HL-60 (cell line): Measurements from ENCODE around the gene SYNGAP1.

Experiments used
- DNase-seq, 2 experiments: peaks; one replicate each; pipeline ENCODE4 v3.0.0-alpha.2; 2010 to 2020; ENCODE audit warnings: low read depth in 1 of 2, low spot score in 1 of 2
- H3K27ac ChIP-seq: fragments of 250-450 bp; sonication (Bioruptor Pico); replicated peaks from 2 replicates; pipeline ENCODE4 v1.5.1; 2020; ENCODE audit warnings: mild to moderate bottlenecking, moderate library complexity
- H3K27me3 ChIP-seq: fragments of 250-450 bp; sonication (Bioruptor Pico); 2 replicates; pipeline ENCODE4 v1.5.1; 2021; ENCODE audit warnings: mild to moderate bottlenecking, moderate library complexity; ENCODE audit not compliant: insufficient read depth, poor library complexity, severe bottlenecking
- H3K4me3 ChIP-seq: replicated peaks from 2 replicates; pipeline ENCODE4 v1.5.1; 2011; ENCODE audit warnings: mild to moderate bottlenecking, control low read depth, low read length; ENCODE audit not compliant: insufficient read depth
- GABPA ChIP-seq: IDR thresholded peaks from 2 replicates; pipeline ENCODE4 v1.6.1; 2012; ENCODE audit warnings: low read depth
- POLR2AphosphoS5 ChIP-seq: IDR thresholded peaks from 2 replicates; pipeline ENCODE4 v1.6.1; 2012; ENCODE audit warnings: low read depth
- REST ChIP-seq: IDR thresholded peaks from 2 replicates; pipeline ENCODE4 v1.6.1; 2012; ENCODE audit warnings: low read depth; ENCODE audit not compliant: insufficient replicate concordance
- SPI1 ChIP-seq: IDR thresholded peaks from 2 replicates; pipeline ENCODE4 v1.6.1; 2012; ENCODE audit warnings: low read depth, mild to moderate bottlenecking, borderline replicate concordance
- TF ChIP-seq, protein P1 (sequence below): IDR thresholded peaks from one replicate; pipeline ENCODE4 v1.5.1; 2011; ENCODE audit warnings: low read length, control low read depth, inconsistent platforms; ENCODE audit not compliant: insufficient read depth

The SYNGAP1 gene

GRCh38 chr6:33492093-33492492 lies 72.2 kb downstream of the SYNGAP1 start:
- Histone ChIP-seq H3K4me3 (no peak overlapping the region), H3K27me3 (no peaks in the 10 kb centered on the region), H3K27ac (no peak overlapping the region)
- TF ChIP-seq, protein P1, sequence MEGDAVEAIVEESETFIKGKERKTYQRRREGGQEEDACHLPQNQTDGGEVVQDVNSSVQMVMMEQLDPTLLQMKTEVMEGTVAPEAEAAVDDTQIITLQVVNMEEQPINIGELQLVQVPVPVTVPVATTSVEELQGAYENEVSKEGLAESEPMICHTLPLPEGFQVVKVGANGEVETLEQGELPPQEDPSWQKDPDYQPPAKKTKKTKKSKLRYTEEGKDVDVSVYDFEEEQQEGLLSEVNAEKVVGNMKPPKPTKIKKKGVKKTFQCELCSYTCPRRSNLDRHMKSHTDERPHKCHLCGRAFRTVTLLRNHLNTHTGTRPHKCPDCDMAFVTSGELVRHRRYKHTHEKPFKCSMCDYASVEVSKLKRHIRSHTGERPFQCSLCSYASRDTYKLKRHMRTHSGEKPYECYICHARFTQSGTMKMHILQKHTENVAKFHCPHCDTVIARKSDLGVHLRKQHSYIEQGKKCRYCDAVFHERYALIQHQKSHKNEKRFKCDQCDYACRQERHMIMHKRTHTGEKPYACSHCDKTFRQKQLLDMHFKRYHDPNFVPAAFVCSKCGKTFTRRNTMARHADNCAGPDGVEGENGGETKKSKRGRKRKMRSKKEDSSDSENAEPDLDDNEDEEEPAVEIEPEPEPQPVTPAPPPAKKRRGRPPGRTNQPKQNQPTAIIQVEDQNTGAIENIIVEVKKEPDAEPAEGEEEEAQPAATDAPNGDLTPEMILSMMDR: no peak
- TF ChIP-seq POLR2AphosphoS5: no peak
- TF ChIP-seq GABPA: no peak
- TF ChIP-seq REST: no peak
- no peak for TF ChIP-seq SPI1
- DNase-seq: no peak

DNA sequence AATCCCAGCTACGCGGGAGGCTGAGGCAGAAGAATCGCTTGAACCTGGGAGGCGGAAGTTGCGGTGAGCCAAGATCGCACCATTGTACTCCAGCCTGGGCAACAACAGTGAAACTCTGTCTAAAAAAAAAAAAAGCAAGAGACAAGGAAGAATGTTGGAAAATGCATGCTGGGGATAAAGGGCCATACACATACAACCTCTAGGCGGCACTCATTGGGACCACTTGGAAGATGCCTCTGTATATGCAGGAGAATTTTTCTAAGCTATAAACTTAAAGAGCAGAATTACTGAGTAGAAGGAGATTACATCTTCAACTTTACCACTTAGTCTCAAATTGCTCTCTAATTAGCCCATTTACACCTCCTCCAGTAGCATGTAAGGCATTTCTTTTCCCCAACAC lies 77.3 kb downstream of the SYNGAP1 start:
- Histone ChIP-seq H3K4me3 (no peak overlapping the region), H3K27ac (no peak overlapping the region), H3K27me3 (no peaks in the 10 kb centered on the region)
- TF ChIP-seq REST (no peak), POLR2AphosphoS5 (no peak), GABPA (no peak), SPI1 (no peak)
- TF ChIP-seq, protein P1: no peak
- no peak for DNase-seq

DNA sequence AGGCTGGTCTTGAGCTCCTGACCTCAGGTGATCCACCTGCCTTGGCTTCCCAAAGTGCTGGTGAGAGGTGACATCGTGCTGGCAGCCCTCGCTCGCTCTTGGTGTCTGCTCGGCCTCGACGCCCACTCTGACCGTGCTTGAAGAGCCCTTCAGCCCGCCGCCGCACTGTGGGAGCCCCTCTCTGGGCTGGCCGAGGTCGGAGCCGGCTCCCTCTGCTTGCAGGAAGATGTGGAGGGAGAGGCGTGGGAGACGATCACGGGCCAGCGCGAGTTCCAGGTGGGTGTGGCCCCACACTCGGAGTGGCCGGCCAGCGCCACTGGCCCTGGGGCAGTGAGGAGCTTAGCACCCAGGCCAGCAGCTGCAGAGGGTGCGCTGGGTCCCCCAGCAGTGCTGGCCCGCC lies 82.6 kb downstream of the SYNGAP1 start:
- Histone ChIP-seq H3K4me3 (no peak overlapping the region), H3K27me3 (no peaks in the 10 kb centered on the region), H3K27ac (no peak overlapping the region)
- DNase-seq: no peak
- no peak for TF ChIP-seq POLR2AphosphoS5
- no peak for TF ChIP-seq SPI1

GRCh38 chr6:33504486-33504885 lies 84.6 kb downstream of the SYNGAP1 start:
- Histone ChIP-seq H3K27ac (no peak overlapping the region), H3K4me3 (no peak overlapping the region), H3K27me3 (no peaks in the 10 kb centered on the region)
- no peak for DNase-seq
- TF ChIP-seq, protein P1: no peak
- TF ChIP-seq POLR2AphosphoS5: no peak
- no peak for TF ChIP-seq GABPA
- no peak for TF ChIP-seq SPI1
- no peak for TF ChIP-seq REST
